OCI-LY3 (cell line): ENCODE results near the gene TPM4.

Experiments used
- EZH2phosphoT487 ChIP-seq: fragments of 200-600 bp; shearing (Covaris generic); IDR thresholded peaks from 2 replicates; pipeline ENCODE4 v1.6.1; 2018; ENCODE audit warnings: antibody characterized with exemption, mixed run types, low read depth
- TF ChIP-seq, protein P1 (sequence below): fragments of 200-600, 300-600 bp; sonication (generic); IDR thresholded peaks from 2 replicates; pipeline ENCODE4 v1.5.1; 2014; ENCODE audit warnings: antibody characterized with exemption, low read length, low read depth

DNA sequence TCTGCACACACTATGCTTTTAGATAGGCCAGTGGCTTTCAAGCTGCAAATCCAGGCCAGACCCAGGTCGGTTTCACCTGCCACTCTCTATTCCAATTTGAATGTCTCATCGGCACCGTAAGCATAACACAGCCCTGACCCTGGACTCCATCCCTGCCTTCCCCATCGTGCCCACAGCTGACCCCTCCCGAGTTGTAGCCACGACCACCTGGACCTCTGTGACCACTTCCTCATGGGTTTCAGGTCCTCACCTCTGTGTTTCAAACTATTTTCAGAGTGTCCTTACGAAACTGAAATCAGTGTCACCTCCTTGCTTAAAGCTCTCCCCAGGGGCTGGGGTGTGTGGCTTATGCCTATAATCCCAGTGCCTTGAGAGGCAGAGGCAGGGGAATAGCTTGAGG lies 58.2 kb downstream of the TPM4 start:
- TF ChIP-seq, protein P1, sequence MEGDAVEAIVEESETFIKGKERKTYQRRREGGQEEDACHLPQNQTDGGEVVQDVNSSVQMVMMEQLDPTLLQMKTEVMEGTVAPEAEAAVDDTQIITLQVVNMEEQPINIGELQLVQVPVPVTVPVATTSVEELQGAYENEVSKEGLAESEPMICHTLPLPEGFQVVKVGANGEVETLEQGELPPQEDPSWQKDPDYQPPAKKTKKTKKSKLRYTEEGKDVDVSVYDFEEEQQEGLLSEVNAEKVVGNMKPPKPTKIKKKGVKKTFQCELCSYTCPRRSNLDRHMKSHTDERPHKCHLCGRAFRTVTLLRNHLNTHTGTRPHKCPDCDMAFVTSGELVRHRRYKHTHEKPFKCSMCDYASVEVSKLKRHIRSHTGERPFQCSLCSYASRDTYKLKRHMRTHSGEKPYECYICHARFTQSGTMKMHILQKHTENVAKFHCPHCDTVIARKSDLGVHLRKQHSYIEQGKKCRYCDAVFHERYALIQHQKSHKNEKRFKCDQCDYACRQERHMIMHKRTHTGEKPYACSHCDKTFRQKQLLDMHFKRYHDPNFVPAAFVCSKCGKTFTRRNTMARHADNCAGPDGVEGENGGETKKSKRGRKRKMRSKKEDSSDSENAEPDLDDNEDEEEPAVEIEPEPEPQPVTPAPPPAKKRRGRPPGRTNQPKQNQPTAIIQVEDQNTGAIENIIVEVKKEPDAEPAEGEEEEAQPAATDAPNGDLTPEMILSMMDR, result no peak
- TF ChIP-seq EZH2phosphoT487, result no peak
